Breast epithelium (tissue), 3 donors: ENCODE measurements around the gene EFL1.

Experiments
- CTCF ChIP-seq, 3 donors: fragments of 450-650 bp; IDR thresholded peaks; one replicate each; pipeline ENCODE4 v1.5.1; 2016 to 2017; ENCODE audit warnings: antibody characterized with exemption in 3 of 3, mild to moderate bottlenecking in 3 of 3, moderate library complexity in 3 of 3
- POLR2A ChIP-seq: fragments of 450-650 bp; IDR thresholded peaks from one replicate; pipeline ENCODE4 v1.6.1; 2016; ENCODE audit warnings: antibody characterized with exemption, mild to moderate bottlenecking, moderate library complexity
- POLR2AphosphoS5 ChIP-seq, 3 donors: sonication (generic); formaldehyde crosslinking; IDR thresholded peaks; one replicate each; pipeline ENCODE4 v1.6.1; 2017; ENCODE audit warnings: antibody characterized with exemption in 3 of 3

DNA sequence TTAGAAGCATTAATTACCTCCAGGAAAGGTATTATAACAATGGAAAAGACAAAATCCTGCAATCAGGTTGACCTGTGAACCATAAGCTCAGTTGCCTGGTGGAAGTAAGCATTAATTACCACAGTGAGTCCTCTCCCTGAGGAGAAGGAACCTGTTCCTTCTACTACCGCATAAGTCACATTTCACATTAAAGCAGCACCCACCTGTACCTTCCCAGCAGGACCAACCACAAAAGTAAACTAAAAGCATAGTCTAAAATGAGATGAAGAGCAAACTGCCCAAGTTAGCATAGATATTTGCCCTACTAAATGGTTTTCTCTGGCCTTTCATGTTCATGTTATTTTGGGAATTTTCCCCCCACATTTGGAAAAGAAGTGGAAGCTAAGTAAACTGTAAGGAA lies 78.2 kb downstream of the EFL1 start:
- TF ChIP-seq CTCF (IDR thresholded peaks at IDR 0.05) (no peak), POLR2A (no peak), POLR2AphosphoS5 (IDR thresholded peaks at IDR 0.05) (no peak)
